8988T (cell line): Measurements from ENCODE around the gene RNF220.

Experiments used
- DNase-seq: peaks from one replicate; pipeline ENCODE4 v3.0.0; 2011

Gene RNF220

GRCh38 chr1:44436401-44437106 lies 31.5 kb downstream of the RNF220 start:
- DNase-seq, result no peak

GRCh38 chr1:44437107-44437716 lies 32.2 kb downstream of the RNF220 start:
- DNase-seq, result no peak

GRCh38 chr1:44442791-44443190 lies 37.7 kb downstream of the RNF220 start:
- DNase-seq, result no peak

DNA sequence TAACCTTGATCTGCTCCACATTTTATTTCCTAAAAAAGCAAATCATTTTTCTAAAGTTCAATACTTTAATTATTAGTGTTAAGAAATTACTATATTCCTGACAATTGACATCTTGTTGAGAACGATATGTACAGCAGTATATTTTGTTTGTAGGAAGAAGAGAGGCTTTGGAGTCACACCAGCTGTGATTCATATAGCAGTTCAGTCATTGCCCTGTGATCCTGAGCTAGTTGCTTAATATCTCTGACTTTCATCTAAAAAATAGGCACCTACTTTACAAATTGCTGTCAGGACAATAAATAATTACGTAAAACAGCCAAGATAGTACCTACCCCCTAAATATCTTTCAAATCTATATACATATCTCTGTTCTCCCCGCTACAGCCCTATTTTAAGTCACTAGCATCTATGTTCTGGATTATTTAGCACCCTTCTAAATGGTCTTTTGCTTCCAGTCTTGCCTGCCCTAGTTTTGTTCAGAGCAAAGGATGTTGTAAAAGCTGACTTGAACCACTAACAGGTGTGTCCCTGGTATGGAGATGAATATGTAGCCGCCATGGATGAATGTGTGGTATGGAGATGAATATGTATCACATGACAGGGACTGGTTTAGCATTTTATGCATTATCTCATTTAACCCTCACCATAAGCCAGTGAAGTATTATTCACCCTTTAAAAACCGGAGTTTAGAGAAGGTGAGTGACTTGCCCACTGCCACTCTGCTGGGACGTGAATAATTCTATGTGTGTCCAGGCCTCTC lies 42.2 kb downstream of the RNF220 start:
- DNase-seq, result no peak

GRCh38 chr1:44453798-44454349 lies 48.8 kb downstream of the RNF220 start:
- DNase-seq, result no peak

GRCh38 chr1:44454704-44455103 lies 49.6 kb downstream of the RNF220 start:
- DNase-seq, result no peak

DNA sequence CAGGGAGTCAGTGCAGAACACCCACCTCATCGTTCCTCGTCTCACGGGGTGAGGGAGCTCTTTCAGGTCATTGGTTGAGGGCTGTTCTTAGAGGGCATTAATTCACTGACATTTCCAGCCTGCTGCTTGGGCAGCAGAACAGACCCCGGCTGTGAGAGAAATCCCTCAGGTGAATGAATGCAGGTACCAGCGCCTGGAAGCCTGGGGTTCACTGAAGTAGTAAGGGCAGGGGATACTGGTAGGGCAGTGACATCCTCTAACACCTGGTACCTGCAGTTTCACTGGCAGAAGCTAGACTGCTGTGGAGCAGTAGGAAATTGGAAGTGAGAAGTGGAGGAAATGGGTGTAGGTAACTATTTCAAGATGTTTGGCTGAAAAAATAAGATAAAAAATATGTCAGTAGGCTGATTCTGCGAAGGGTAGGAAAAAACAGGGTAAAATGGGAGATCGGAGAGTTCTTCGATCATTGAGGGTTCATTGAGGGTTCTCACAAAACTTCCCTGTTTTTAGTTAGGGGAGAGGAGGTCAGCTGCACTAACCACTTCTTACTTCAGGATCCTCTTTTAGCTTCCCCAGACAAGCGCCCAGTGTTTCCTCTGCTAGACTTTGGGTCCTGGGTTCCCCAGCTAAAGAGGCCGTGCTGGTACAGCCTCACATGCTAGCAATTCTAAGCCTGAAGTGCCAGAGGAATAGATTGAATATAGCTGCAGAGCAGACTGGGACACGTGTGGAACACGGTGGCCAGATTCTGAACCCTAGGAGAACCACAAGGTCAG lies 55.2 kb downstream of the RNF220 start:
- DNase-seq, result no peak

- DNase-seq, result no peak
Measured at GRCh38 chr1:44464361-44464760, 59.3 kb downstream of the RNF220 start.

DNA sequence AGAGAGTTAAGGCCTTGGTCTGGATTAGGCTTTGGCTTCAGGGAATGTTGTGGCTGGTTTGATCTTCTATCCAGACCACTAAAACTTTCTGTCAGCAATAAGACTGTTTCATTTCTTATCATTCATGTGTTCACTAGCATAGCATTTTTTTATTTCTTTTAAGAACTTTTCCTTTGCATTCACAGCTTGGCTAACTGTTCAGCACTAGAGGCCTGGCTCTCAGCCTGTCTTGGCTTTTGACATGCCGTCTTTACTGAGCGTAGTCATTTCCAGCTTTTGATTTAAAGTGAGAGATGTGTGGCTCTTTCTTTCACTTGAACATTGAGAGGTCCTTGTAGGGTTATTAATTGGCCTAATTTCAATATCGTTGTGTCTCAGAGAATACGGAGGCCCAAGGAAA lies 62.5 kb downstream of the RNF220 start:
- no peak for DNase-seq

DNA sequence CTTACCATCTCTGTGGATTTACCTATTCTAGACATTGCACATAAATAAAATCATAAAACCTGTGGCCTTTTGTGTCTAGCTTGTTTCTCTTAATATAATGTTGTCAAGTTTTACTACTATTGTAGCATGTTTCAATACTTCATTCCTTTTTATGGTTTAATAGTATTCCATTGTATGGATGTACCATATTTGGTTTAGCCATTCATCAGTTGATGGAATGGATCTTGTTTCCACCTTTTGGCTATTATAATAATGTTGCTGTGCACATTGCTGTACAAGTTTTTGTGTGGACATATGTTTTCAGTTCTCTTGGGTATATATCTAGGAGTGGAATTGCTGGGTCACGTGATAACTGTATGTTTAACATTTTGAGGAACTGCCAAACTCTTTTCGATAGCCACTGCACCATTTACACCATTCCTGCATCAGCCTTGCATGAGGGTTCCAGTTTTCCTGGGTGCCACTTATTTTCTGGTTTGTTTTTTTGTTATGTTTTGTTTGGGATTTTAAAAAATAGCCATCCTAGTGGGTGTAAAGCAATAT lies 66.9 kb downstream of the RNF220 start:
- no peak for DNase-seq

- no peak for DNase-seq
Measured at GRCh38 chr1:44472620-44473525, 67.8 kb downstream of the RNF220 start.

DNA sequence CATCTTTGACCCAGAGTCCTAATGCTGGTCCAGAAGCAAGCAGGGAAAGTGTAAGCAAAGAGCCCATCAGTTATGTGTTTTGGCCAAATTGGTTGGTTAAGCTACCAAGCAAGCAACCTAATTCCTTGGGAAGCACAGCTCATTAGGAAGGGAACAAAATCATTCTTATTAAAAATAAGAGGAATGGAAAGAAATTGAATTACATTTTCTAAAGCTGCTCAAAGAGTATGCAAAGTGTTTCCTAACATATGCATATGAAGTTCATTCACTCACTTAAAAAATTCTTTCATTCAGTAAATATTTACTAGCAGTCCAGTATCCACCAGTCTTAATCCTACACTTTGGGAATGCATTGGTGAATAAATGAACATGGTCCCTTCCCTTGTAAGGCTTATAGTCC lies 71.8 kb downstream of the RNF220 start:
- no peak for DNase-seq

DNA sequence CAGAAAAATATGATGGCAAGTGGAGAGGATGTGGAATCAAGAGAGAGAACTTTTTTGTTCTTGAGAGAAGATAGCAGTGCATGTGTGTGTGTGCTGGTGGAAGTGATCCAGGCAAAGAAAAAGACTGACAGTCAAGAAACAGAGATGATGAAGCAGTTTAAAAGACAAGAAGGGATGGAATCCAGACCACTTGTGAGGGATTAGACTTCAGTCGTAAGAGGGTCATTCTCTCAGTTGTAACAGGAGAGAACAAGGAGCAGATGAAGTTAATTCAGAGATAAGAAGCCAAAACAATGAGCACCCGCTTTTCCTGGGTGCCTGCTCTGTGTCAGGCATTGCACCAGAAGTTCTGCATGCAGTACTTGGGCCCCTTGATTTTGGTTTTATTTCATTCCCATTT lies 76.6 kb downstream of the RNF220 start:
- DNase-seq, result no peak

DNA sequence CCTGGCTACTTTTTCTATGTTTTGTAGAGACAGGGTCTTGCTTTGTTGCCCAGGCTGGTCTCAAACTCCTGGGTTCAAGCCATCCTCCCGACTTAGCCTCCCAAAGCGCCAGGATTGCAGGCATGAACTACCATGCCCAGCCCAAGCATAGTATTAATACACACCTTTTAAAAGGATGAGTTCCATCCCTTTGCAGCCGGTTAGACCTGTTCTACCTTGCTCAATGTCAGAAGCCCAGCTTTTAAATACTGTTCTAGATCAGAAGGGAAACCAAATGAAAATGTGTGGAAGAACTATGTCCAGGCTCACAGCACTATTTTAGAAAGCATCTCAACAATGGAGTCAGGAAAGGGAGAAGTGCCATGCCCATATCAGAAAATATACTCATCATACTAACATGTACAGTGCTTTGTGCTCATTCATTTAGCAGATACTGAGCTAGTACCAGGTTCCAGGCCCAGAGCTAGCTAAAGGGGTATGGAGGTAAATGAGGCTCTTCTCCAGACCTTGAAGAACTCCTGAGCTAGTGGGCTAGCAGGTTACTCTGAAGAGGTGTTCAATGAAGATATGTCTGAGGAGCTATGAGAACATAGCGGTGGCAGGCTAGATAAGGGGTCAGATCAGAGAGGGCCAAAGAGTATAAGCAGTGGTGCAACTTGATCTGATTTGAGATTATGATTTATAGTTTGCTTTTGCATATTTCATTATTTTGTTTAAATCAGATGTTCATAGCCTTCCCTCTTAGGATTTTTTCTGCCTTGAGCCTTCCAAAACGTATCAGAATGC lies 78.2 kb downstream of the RNF220 start:
- DNase-seq, result no peak

DNA sequence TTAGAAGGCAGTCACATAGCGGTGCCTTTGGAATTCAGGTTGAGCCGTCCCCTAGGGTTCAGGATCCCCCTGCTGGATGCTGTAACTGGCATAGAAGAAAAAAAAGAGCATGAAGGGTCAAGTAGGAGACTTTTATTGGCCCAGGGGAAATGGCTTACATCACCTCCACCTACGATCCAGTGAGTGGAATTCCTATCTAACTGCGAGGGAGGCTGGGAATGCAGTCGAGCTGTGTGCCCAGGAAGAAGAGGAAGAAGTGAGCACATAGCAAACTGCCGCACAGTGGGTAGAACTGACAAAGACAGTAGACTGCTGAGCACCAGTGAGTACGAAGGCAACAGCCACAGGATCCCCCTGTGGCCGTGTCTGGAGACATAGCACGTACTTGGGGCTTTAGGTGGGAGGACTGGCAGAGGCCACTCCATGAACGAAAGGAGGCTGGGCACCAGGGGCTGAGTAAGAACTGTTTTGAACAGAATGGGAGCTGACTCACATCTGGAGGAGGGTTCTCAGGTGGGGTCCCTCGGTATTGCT lies 79.2 kb downstream of the RNF220 start:
- no peak for DNase-seq

DNA sequence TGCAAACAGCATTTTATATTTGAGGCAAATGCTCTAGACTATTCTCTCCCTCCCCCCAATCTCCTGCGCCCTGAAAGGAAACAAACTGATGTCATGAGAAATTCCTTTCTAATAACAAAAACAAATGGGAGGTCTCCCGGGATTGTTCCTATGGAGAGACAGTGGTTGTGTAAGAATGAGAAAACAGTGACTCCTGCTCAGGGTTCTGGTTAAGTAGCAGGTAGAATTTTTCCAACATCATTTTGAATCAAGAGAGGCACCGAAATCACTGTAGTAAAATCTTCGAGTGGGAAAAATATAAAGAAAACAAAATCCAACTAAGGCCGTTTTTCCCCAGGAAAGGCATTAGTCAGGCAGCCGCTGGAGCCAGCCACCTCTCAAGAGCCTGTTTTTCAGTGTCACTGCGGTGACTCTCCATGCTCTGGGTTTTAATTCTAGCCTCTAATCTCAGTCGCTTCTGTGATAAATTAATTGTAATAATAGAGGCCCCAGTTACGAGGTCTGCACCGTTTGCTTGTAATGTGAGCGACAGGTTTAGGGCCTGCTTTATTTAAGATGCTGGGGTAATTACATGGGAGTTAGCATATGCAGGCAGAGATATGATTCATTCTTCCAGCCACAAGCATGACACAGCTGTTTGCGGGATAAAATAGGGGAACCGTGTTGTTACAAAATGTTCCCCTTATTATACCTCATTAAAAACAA lies 80.3 kb downstream of the RNF220 start:
- no peak for DNase-seq

- DNase-seq, result no peak
Measured at GRCh38 chr1:44485934-44486460, 80.9 kb downstream of the RNF220 start.

GRCh38 chr1:44489481-44489880 lies 84.4 kb downstream of the RNF220 start:
- DNase-seq, result no peak

DNA sequence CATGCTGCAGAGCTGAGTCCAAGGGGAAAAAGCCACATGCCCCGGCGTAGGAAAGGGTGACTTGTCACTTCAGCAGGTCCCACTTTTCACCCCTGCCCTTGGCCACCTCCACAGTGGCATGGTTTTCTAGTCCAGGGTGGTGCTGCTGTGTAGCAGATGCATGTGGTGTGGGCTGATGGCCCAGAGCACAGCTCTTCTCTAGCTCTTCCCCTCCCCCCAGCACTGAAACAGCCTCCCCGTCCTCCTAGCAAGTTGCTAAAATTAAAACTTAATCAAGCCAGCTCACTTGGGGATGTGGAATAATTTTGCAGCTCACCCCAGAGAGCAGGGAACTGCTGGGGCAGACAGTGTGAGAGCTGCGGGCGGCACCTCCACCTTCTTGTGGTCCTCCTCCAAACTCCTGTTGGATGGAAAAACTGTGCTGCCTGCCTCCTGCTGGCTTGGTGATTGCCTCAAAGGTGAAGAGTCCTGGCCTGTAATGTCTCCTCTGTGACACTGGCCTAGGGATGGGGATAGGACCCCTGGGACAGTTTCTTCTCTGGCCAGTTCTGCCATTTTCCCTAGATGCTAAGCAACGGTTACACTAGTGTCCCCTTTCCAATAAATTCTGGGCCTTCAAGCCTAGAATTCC lies 91.6 kb downstream of the RNF220 start:
- DNase-seq, result no peak
